GM19397 (cell line): Measurements from ENCODE around the gene SPAG17.
"Not testable (repeated sequence)": the region's sequence is repeated elsewhere in the genome, so short reads cannot be mapped to it uniquely, and the experiment has no call there.

ENCODE experiments used
- ATAC-seq: cut with Tn5 transposase; IDR thresholded peaks from one replicate; pipeline ENCODE4 v1.9.1; 2021; ENCODE audit warnings: mild to moderate bottlenecking, moderate library complexity; ENCODE audit not compliant: unreplicated experiment

SPAG17 gene

DNA sequence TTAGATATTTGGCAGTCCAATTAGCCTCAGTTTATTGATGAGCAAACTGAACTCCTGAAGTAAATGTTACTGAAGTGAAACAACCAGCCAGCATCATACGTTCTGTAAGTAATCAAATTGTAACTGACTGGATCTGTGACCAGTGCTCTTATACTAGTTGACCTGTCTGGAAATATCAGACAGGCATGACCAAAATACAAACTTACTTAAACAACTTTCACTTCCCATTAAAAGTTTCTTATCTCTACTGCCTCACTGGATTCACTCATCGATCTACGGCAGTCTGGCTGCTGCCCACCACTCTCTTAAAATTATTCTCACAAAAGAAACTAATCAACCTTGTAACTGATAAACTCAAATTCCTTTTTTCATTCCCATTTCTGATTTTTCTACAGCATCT lies 199.1 kb downstream of the SPAG17 start:
- ATAC-seq: no peak

DNA sequence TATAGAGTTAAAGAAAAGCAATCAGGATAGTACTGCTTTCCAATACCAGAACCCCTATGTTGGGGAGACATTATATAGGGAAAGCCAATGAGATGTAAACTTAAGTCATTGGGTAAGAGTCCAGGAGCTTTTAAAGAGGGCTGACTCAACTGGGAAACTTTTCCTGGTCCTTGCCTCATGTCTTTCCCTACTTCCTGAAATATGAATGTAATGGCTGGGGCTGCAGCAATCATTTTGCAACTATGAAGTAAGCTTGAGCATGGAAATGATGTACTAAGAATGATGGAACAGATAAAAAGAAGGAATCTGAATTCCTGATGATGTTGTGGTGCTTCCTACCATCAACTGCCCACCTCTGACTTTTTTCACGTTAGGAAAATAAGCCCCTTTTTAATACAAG lies 199.8 kb downstream of the SPAG17 start:
- no peak for ATAC-seq

DNA sequence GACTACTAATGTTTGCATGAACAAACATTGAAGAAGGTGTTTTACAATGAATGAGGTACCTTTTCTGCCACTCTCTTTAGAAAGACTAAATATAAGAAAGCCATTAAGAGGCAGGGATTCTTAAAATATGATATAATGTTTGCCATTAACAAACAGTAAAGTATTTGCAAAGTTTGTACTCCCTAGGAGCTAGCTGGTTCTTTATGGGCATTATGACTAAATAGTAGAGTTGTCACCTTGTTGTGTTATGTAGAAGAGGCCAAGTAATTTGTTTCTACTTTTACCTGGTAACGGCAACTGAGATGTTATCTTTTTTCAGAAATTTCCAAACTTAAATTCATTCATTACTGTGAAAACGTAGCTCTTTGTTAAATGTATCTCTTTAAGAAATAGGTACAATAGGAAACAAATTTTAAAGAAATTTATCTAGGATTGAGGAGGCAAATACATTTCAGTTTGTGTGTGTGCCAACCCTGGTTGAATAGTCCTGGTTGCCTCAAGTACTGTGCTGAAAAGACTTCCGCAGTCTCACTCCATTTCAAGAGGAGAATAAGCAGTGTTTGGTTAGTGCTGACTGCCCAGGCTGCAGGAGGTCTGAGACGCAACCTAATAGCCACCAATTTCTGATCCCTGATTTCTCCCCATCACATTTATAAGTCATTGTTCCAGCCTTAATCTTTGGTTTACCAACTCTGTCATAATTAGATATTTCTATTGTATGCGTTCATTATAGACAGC lies 203.4 kb downstream of the SPAG17 start:
- ATAC-seq: no peak

DNA sequence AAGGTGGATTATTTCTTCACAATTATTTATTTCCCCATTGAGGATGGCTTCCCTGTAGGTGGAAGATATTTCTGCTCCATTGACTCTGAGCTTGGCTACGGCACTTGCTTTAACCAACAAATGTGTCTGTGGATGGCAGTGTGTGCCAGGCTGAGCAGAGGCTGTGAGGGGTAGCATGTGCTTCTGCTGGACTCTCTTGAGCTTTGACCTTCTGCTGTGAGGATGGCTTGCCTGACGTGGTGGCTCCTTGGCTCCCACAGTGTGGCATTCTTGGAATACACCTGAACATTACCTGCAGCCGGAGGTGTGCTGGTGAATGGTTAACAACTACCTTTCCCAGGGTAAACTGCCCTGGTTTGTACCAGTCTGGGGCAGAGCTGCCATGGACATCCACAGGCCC lies 208.6 kb downstream of the SPAG17 start:
- no peak for ATAC-seq

DNA sequence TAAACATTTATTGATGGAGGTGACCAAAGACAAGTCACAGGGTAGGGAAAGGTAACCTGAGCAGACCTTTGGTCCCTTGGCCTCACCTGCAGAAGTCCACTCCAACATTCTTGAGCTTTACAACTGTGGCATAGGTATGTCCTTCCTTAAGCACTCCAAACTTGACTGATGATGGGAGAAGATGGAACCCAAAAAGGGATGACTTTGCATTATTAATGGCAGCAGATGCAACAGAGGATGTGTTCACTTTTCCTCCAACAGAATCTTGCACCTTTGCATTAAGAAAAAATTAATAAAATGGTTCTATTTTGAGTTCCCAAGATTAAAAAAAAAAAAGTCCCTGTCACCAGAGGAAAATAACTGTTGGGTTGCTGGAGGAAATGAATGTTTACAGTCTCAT lies 213.3 kb downstream of the SPAG17 start:
- ATAC-seq: no peak

DNA sequence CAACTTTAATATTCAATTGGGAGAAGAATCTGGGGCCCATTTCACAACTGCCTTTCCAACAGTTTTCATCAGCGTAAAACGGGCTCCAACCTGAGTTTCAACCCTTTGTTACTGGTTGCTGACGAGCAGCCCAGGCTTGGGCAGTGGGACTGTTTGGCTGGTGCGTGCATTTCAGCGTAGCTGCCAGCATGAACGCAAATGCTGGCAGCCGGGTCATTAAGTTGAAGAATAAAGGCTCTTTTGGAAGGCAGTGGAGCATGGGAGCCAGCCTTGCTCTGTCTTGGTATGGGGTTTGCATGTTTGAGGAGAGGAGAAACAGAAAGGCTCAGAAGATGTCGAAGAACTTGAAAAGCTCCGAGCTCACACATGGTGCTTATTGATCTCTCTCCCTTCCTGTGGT lies 214.8 kb downstream of the SPAG17 start:
- ATAC-seq: no peak

DNA sequence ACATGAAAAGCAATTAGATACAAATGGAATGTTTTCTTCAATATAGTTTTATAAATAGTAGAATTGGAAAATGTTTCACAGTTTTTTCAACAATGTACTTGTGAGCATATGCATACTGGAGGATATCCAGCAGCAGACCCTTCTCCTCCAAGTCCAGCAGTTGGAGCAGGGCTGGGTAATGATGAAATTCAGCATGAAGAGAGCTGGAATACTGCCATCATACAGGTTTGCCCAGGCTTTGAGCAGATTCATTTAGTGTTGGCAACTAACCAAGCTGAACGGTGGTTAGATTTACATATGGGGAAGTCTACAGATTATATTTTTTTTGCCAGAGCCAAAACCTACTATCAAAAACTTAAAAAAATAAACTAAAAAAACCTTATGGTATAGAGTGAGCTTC lies 217.1 kb downstream of the SPAG17 start:
- ATAC-seq: no peak

DNA sequence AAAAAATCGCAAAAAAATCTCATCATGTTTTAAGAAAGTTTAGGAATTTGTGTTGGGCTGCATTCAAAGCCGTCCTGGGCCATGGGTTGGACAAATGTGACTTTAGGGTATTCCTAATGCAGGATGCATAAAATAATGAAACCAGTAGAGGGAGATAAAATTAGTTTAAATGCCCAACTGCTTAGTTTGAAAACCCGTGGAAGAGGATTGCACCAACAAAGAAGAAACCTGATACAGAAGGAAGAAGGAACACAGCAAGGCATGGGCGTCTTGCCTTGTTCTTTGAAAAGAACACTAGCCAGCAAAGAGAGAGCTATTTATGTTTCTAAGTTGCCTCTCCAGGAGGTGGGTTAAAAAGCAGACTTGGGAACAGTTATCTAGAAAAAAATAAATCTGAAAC lies 217.6 kb downstream of the SPAG17 start:
- no peak for ATAC-seq

DNA sequence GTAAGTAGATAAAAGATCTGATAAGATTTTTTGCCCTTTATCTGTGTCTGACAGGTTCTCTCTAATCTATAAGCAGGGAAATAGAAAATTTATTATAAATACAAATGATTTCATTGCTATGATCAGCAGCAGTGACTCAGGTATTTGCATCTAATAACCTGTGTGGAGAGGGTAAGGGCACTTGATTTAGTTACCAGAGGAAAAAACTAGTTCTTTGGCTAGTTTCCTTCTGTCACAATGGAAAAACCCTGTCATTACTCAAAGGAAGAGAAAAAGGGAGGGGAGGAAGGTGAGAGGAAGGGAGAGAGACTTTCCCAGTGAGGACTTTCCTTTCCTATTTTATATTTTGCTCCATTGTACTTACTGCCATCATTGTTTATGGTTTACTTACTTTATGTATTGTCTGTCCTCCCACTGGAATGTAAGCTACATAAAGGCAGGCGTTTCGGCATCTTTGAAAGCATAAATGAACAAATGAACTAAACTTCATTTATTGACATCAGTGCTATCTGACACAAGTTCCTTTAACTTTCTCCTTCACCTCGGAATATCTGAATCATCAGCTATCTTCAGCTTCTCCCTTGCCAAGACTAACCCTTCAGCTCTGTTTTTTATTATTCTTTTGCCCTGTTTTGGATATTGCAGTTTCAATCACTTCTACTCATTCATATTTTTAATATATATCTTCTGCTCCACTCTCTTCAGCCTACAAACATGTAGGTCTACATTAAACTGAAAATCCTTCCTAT lies 220.6 kb downstream of the SPAG17 start:
- no peak for ATAC-seq

DNA sequence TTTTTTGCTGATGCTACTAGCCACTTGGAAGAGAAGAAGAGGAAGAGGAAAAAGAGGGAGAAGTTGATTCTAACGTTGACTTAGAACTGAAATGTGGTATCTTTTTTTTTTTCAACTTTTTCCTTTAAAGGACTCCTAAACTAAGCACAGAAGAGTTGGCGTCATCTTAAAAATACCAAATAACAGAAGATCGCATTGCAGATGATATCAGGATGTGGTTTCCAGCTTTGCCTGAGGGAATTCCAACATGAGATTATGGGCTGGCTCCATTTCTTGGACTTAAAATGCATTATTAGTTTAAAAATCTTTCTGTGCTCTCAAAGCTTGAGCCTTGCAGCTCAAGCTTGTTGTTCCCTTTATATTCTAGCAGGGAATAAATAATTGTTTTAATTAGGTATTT lies 225.7 kb downstream of the SPAG17 start:
- no peak for ATAC-seq

DNA sequence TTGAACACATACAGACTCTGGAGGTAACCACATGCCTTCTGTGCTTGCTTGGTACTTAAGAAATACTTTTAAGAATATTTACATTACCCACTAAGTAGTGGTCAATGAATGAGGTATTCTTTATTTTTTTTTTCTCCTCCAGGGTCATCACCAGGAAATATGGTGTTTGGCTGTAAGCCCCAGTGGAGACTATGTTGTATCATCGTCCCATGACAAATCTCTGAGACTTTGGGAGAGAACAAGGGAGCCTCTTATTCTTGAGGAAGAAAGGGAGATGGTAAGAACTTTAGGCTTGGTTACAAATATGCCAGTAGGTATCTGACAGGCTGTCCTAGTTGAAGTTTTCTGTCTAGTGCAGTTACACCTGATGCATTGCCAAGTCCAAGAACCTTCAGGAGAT lies 232.6 kb downstream of the SPAG17 start:
- ATAC-seq: no peak

DNA sequence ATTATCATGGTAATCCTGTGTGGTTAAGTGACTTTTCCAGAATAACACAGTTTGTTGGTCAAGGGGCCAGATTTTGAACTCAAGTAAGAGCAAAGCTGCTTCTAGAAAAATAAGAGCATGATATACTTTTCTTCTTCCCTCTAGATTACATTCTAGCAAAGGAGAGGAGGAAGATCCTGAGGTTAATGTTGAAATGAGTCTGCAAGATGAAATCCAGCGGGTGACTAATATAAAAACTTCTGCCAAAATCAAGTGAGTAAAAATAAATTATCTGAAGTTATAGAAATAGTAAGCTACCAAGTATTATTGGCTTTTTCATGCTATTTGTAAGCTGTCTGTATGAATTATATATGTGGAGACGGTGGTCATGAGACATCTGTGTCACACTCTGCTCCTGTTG lies 242.7 kb downstream of the SPAG17 start:
- no peak for ATAC-seq

DNA sequence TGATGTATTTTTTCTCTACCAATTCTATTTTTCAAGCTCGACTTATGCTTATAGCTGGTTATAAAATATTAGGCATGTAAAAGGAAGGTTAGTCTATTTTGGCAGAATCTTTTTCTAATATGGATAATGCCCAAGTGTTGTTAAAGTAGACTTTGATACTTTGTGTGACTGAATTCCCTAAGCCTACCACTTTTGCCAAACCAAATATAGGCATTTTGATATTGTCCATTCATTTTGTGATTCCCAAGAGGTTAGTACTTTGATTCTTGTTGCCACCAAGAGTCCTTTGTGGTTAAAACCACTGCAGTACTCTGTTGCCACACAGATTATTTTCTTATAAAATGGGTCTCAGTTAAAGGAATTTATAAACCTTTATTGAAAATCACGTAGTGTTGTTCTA lies 251.3 kb downstream of the SPAG17 start:
- no peak for ATAC-seq

DNA sequence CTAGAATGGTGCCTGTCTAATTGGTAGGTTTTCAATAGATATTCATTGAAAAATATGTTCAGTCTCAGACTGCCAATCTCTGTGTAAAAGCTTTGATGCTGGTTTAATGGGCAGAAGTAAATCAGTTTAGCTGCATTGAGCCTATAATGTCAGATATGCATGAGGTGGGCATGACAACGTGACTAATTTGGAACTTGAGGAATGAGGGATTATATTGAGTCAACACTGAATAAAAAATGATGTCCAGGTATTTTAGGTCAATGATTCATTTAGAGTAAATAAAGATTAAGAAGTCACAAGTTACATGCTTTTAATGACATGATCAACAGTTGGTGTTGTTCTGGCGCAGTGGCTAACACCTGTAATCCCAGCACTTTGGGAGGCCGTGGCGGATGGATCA lies 252.5 kb downstream of the SPAG17 start:
- ATAC-seq: no peak

DNA sequence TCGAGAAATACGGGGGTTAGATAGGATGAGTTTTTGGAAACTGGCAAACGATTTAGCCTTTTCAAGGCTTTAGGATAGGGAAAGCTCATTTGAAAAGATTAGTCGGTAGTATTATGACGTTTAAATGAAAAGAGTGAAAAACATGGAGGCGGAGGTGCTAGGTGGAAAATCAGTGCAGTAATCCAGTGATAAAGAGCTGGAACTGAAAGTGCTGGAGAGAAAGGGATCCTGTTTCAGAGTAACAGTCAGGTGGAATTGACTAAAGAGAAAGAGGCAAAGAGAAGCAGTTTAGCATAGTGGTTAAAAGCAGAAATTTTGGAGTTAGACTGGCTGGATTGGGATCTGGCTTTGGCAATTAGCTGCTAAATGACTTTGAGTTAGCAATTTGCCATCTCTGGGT lies 254.5 kb downstream of the SPAG17 start:
- no peak for ATAC-seq

DNA sequence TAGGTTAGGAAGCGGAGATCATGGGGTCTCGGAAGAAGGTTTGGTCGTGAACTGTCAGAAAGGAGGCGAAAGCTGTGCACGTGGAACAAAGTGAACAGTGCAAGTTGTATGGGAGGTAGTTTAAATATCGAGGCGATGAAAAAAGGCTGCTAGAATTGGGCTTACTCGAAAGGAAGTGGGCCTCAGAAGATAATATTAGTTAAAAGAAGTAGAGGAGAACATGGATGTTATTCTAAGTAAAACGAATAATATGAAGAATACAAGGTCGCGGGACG lies 254.9 kb downstream of the SPAG17 start:
- ATAC-seq: no peak

DNA sequence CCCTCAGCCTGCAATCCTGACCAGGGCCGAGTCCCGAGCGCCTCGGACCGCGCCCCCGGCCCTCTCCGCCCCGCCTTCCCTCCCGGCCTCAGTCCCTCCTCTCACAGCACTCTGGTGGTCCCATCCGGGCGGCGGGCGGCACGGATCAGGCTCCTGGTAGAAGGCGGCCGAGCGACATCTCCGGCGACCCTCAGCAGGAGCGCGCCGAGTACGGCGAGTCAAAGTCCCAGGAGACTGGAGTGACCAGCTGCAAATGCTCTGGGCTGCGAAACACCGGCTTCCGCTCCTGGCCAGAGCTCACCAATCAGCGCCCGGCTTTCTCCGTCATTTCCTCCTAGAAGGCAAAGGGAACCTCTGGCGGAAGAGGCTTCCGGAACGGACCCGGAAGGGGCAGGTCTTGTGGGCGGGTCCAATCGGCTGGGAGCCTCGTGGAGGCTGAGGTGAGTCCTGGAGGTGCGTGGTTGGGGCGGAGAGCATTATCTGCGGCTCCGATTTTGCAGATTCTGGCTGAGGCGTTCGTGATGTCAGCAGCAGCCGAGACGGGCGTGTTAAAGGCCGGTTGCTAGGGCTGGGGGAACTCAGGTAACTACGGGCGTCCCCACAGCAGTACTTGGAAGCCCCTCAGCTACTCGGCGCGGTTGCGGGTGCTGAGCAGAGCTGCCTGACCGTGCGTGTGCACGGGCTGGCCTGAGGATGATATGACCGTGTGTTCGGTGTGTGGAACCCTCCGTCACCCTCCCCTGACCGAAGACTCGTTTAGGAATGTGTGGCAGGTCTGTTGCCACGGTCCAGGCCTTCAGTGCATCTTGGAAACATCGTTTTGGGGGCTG lies 255.5 kb downstream of the SPAG17 start, which contains the start of the genes GDAP2 and WDR3:
Gene GDAP2 (minus strand): TSS at position 279 of the 830 bp plus-strand sequence. CDS start 9,264 bp downstream, outside the sequence.
Gene WDR3 (plus strand): TSS at position 397 of the 830 bp plus-strand sequence. CDS start 3,581 bp downstream, outside the sequence.
- peak; percentile 91 for ATAC-seq

DNA sequence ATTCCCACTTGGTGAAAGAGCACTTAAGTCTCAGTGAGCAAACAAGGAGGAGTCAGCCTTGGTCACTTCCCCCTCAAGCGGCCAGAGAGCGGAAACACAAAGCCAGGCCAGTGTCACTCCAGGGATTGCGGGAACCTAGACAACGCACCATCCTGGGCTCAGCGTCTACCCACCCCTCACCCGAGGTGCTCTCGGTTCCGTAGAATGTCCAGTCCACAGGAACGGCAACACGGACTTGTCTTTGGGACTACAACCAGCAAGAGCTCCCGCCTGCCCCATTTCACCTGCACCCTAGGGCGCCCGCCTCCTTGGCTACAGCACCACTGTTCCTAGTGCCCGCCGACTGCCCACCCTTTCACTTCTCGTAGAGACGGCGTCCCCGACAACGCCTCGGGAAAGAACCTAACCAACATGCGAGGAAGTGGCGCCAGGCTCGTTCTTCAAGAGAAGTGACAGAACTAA lies 256.1 kb downstream of the SPAG17 start:
- peak; percentile 38 for ATAC-seq

DNA sequence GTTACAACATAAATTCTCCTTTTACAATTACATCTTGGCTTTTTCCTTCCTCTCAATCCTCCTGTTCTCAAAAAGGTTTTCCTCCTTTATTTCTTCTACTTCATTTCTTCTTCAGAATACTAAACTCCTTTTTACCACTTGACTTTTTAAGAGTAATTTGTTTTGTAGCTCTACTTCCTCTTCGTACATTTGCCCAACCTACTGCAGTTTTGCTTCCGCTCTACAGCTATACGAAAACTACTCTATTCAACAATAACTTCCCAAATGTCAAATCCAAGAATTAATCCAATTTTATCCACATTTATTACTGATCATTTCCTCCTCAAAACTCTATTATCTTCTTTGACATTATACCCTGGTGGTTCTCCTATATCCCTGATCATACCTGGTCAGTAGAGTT lies 259.0 kb downstream of the SPAG17 start:
- ATAC-seq: no peak

DNA sequence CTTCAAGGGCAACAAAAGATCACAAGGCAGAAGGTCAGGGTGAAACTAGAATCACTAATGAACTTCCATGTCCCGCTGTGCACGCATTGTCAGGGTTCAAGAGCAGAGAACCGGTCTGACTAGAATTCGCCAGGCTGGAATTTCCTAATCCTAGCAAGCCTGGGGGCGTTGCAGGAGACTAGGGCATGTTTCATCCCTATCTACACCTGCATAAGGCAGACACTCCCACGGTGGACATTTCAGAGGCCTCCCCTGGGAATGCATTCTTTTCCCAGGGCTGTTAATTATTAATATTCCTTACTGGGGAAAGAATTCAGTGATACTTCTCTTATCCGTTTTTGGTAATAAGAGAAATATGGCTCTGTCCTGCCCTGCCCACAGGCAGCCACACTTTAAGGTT lies 262.3 kb downstream of the SPAG17 start:
- ATAC-seq: not testable (repeated sequence)

DNA sequence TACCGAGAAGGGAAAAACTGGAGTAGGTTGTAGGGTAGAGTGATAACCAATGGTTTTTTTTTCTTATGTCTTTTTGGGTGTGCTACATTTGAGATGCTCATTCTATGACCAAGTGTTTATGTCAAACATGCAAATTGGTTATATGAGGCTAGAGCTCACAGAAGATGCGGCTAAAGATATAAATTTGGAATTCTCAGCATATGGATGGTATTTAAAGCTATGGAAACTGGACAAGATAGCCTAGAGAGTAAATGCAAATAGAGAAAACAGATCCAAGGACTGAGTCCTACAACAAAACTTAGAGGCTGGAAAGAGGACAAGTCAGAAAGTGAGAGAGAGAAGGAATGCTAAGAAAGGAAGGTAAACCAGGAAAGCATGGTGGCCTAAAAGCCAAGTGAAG lies 263.0 kb downstream of the SPAG17 start:
- ATAC-seq: no peak

DNA sequence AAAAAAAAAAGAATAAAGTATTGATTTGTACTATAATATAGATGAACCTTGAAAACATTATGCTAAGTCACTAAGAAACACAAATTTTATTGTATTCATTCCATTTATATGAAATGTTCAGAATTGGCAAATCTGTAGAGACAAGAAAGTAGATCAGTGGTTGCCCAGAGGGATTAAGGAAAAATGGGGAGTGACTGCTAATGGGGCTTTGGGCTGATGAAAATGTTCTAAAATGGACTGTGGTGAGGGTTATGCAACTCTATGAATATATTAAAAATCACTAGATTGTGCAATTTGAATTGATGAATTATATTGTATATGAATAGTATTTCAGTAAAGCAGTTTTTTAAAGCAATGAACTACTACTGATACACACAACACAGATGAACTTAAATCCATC lies 265.7 kb downstream of the SPAG17 start:
- ATAC-seq: no peak
